HG03039 (cell line): ENCODE data around the gene PIGB.
"Not testable (repeated sequence)": the region's sequence is repeated elsewhere in the genome, so short reads cannot be mapped to it uniquely, and the experiment has no call there.

ENCODE experiments used
- ATAC-seq: cut with Tn5 transposase; IDR thresholded peaks from one replicate; pipeline ENCODE4 v1.9.1; 2021; ENCODE audit warnings: mild to moderate bottlenecking, moderate library complexity; ENCODE audit not compliant: unreplicated experiment

PIGB gene

GRCh38 chr15:55372701-55373440 is 53.8 kb downstream of the PIGB start:
- ATAC-seq: no peak

DNA sequence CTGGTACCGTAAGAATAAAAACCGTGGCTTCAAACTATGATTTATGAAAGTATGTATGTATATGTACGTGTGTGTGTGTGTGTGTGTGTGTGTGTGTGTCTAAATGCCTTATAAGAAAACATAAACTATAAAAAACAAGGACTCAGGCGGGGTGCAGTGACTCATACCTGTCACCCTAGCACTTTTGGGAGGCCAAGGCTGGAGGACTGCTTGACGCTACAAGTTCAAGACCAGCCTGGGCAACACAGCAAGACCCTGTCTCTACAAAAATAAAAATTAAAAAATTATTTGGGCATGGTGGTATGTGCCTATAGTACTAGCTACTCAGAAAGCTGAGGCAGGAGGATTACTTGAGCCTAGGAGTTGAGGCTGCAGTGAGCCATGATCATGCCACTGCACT is 60.1 kb downstream of the PIGB start:
- no peak for ATAC-seq

DNA sequence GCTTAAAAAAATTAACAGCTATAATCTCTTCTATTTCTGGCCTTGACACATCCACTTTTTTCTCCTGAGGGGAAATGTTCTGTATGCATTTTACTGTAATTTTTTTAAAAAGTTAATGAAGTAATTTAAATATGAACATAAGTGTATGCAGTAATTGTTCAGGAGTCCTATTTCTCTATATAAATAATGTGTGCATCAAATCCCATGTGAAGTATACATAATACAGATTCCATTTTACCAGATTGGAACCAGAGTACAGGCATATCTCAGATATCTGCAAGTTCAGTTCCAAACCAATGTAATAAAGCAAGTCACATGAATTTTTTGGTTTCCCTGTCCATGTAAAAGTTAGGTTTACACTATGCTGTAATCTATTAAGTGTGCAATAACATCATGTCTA is 62.6 kb downstream of the PIGB start:
- ATAC-seq: no peak

DNA sequence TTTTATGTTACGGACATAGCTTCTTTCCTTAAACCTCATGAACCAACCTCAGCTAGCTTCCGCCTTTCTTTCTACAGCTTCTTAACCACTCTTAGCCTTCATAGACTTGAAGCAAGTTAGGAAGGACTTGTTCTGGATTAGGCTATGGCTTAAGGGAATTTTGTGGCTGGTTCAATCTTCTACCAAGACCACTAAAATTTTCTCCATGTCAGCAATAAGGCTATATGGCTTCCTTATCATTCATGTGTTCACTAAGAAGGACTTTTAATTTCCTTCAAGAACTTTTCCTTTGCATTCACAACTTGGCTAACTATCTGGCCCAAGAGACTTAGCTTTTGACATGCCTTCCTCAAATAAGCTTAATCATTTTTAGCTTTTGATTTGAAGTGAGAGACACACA is 64.7 kb downstream of the PIGB start:
- no peak for ATAC-seq

DNA sequence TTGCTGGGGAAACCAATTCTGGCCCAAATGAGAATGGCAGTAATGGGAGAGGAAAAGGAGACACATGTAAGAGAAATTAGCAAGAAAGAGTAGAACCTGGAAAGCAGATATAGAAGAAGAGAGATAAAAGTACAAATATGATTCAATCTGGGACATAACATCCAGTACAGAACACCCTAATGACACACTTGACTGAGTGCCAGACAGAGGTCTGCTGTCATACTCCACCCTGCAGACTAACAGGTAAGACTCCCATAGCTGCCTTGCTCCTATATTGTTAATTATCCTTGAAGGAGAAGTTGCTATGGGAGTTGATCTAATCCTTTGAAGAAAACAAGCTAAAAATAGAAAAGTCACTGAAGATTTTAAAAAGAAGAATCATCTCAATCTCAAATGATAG is 68.0 kb downstream of the PIGB start:
- ATAC-seq: no peak

- no peak for ATAC-seq
Observed at GRCh38 chr15:55389264-55389607, 70.2 kb downstream of the PIGB start.

- ATAC-seq: no peak
Observed at GRCh38 chr15:55394694-55395093, 75.7 kb downstream of the PIGB start.

GRCh38 chr15:55398243-55398642 is 79.2 kb downstream of the PIGB start:
- ATAC-seq: no peak

GRCh38 chr15:55400050-55400449 is 81.0 kb downstream of the PIGB start:
- ATAC-seq: not testable (repeated sequence)

DNA sequence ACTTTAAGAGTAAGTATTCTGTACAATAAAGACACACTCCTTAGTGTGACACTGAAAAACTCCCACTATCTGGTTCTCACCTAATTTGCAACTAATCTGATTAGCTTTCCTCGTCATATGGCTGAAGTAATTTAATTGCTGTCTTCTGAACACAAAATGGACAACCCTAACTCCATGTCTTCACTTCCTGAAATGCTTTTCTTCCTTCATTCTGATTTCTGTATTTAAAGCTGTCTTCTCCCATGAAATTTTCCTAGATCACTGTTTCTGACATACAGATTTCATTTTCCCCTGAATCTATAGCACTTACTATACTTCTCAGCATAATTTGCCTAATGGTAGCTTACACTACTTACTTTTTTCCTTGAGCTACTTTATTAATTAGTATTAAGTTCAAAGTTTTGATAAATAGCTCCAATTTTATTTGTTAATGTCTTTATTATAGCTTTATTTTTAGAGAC is 82.8 kb downstream of the PIGB start:
- no peak for ATAC-seq

DNA sequence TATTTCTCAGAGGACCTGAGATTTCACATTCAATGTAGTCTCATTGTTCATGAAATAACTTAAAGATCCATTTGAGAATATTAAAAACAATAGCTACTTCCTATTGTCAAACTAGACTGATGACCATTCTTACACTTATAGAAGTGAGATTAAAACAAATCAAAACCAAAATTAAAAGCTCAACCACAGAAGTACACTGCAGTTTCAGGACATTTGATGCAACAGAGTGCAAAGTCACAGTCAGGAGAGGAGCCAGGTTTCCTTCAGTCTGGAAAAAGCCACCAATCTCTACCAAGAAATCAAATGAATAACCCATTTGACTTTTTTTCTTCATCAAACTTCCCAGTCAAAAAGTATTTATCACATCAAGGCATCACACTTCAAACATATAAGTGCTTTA is 83.7 kb downstream of the PIGB start:
- no peak for ATAC-seq

DNA sequence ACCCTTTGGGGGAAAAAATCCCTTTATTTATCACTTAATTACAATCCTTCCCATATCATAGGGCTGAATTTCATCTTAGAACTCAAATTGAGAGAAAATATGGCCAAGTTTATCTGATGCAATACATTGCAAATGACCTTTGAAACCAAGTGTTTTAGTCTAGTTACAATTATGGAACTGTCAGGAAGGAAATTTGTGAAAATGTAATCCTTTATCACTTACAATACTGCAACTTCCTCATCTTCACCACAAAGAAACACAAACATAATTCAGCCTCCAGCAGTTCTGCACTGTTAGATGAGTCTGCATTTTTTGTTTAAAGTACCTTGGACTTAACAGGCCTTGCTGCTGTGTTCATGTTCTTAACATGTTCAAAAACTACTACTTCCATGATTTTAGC is 84.5 kb downstream of the PIGB start:
- no peak for ATAC-seq
